A673 (cell line): ENCODE results near the gene OS9. TPM values are rescaled to one million over a fixed set of nuclear protein-coding genes. Genes with fewer than 3 reads are reported as not detected.
A peak's percentile ranks its signal among the peaks of the same experiment; 100 is the strongest.

ENCODE experiments used
- BruUV-seq: library from RNA; stranded (reverse); fragments of 400-500 nt; replicated peaks from 2 replicates; lab custom pipeline; 2021; lab: Mats Ljungman, UMichigan
- CTCF ChIA-PET: fragments of 300-600 bp; sonication (Branson Sonifier 250); formaldehyde crosslinking; loops from one replicate; lab custom pipeline; 2022; ENCODE audit warnings: antibody characterized with exemption; lab: Charles Lee
- POLR2A ChIA-PET: fragments of 300-600 bp; sonication (Branson Sonifier 250); formaldehyde crosslinking; loops from one replicate; lab custom pipeline; 2022; ENCODE audit warnings: antibody characterized with exemption; ENCODE audit not compliant: low non-redundant PET; lab: Charles Lee
- DNase-seq: peaks from one replicate; pipeline ENCODE4 v3.0.0-alpha.2; 2015; ENCODE audit warnings: low spot score
- H3K27ac ChIP-seq: fragments of 200-600 bp; sonication (generic); 2 replicates; pipeline ENCODE4 v1.5.1; 2016; ENCODE audit warnings: mixed run types, low read depth, mild to moderate bottlenecking, mixed read lengths, antibody characterized with exemption, low read length; ENCODE audit not compliant: poor library complexity, severe bottlenecking
- H3K27me3 ChIP-seq: fragments of 200-600 bp; sonication (generic); replicated peaks from 2 replicates; pipeline ENCODE4 v1.6.1; 2017; ENCODE audit warnings: mixed run types, low read depth, mild to moderate bottlenecking, mixed read lengths, antibody characterized with exemption, low read length; ENCODE audit not compliant: insufficient read depth, poor library complexity
- H3K36me3 ChIP-seq: fragments of 200-600 bp; sonication (generic); 2 replicates; pipeline ENCODE4 v1.6.1; 2016; ENCODE audit warnings: mixed run types, mild to moderate bottlenecking, mixed read lengths, antibody characterized with exemption, low read length; ENCODE audit not compliant: insufficient read depth, poor library complexity, severe bottlenecking
- H3K4me1 ChIP-seq: fragments of 200-600 bp; sonication (generic); 2 replicates; pipeline ENCODE4 v1.6.1; 2017; ENCODE audit warnings: mixed run types, mild to moderate bottlenecking, mixed read lengths, antibody characterized with exemption, low read length; ENCODE audit not compliant: insufficient read depth, poor library complexity, severe bottlenecking
- H3K4me3 ChIP-seq: fragments of 200-600 bp; sonication (generic); 2 replicates; pipeline ENCODE4 v1.5.1; 2016; ENCODE audit warnings: low read depth, mixed run types, mild to moderate bottlenecking, mixed read lengths, low read length; ENCODE audit not compliant: poor library complexity, severe bottlenecking
- H3K9me3 ChIP-seq: fragments of 200-600 bp; sonication (generic); 2 replicates; pipeline ENCODE4 v1.6.1; 2016; ENCODE audit warnings: mixed run types, low read depth, mild to moderate bottlenecking, mixed read lengths, antibody characterized with exemption, low read length; ENCODE audit not compliant: poor library complexity, severe bottlenecking
- EZH2 ChIP-seq: fragments of 200-600 bp; sonication (generic); IDR thresholded peaks from 2 replicates; pipeline ENCODE4 v1.6.1; 2017; ENCODE audit warnings: borderline replicate concordance, low read depth, mild to moderate bottlenecking, mixed read lengths, antibody characterized with exemption, low read length; ENCODE audit not compliant: poor library complexity, severe bottlenecking
- intact Hi-C: fragments of 100-400 bp; cut with micrococcal nuclease; formaldehyde crosslinking; loops from one replicate; pipeline ENCODE4 v1.10.0; 2022; ENCODE audit not compliant: unreplicated experiment
- total RNA-seq: library from RNA; stranded (reverse); gene quantifications from 2 replicates; pipeline ENCODE4 v1.2.3, GENCODE V29; 2021
- TF ChIP-seq, protein P1 (sequence below): fragments of 300-800, 200-600 bp; sonication (generic); conservative IDR thresholded peaks from 2 replicates; pipeline ENCODE4 v1.5.1; 2017; ENCODE audit warnings: low read depth, mild to moderate bottlenecking, antibody characterized with exemption, low read length, moderate library complexity, mixed read lengths

OS9 gene
- total RNA-seq, 1 experiment from 2014 or later, result 142 TPM

DNA sequence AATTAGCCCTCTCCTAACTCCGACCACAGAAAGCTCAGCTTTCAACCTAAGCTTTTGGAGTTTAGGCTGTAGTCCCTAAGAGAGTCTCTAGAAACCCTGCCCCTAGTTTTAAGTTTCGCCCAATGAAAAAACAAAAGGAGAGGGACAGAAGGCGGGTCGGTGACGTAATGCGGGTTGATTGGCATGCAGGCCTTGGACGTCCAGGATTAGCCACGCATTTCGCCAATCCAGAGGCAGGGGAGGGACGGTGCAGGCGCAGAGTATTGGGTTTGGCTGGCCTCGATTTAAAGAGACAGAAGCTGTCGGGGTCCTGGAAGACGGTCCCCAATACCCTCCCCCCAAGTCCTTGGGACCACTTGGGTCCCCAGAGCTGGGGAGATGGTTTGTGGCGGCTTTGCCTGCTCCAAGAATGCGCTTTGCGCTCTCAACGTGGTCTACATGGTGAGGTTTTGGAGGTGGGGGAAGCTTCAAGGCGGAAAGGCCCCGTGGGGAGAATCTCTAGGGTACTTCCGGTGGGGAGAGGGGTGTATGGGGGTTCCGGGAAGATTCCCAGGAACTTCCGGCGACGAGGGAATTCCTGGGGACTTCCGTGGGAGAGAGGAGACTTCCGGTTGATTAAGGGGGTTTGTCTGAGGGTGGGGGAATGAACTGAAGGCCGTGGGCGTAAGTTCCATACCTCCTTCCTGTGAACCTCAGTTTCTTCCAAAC is 51.0 kb downstream of the OS9 start, which contains the start of gene TSPAN31:
TSS of gene TSPAN31 (plus strand) at position 263 of the 708 bp plus-strand sequence. CDS start at position 379, 116 bp downstream.
- ChIA-PET CTCF (interaction anchor here (1.4 kb wide), 1 partner anchor 19 kb away, joined by 15 read pairs; no protein-coding TSS in a partner anchor), POLR2A (interaction anchor here (0.5 to 1.1 kb wide), 5 partner anchors 14 to 227 kb away, joined by 6 to 9 read pairs (median 6); partner anchors contain the start of gene ARHGEF25)
- BruUV-seq, result no TSS peak
- Histone ChIP-seq H3K27ac (peak within 1 kb of the TSS; percentile 97), H3K4me3 (peak within 1 kb of the TSS; percentile 60), H3K36me3 (peaks cover 33% of the 10 kb centered on the region), H3K4me1 (peaks cover 12% of the 10 kb centered on the region), H3K9me3 (no peaks in the 10 kb centered on the region), H3K27me3 (no peaks in the 10 kb centered on the region)
- TF ChIP-seq, protein P1, sequence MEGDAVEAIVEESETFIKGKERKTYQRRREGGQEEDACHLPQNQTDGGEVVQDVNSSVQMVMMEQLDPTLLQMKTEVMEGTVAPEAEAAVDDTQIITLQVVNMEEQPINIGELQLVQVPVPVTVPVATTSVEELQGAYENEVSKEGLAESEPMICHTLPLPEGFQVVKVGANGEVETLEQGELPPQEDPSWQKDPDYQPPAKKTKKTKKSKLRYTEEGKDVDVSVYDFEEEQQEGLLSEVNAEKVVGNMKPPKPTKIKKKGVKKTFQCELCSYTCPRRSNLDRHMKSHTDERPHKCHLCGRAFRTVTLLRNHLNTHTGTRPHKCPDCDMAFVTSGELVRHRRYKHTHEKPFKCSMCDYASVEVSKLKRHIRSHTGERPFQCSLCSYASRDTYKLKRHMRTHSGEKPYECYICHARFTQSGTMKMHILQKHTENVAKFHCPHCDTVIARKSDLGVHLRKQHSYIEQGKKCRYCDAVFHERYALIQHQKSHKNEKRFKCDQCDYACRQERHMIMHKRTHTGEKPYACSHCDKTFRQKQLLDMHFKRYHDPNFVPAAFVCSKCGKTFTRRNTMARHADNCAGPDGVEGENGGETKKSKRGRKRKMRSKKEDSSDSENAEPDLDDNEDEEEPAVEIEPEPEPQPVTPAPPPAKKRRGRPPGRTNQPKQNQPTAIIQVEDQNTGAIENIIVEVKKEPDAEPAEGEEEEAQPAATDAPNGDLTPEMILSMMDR, result no peak
- TF ChIP-seq EZH2, result no peak
- intact Hi-C loops, result loop anchor here (5.0 kb wide), 1 partner anchor 283 kb away; no protein-coding TSS in a partner anchor
- peak; percentile 99 for DNase-seq

DNA sequence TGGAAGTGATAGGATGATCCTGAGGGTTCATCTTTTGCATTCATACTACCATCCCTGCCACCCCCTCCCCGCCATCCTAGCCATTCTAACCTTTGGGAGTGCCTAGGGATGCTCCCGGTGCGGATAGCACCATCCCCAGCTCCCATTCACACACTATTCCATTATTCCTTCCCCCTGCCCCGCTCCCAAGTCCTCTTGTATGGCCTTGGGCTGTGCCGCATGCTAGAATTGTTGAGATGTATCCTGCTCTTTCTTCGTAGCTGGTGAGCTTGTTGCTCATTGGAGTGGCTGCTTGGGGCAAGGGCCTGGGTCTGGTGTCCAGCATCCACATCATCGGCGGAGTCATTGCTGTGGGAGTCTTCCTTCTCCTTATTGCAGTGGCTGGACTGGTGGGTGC is 51.6 kb downstream of the OS9 start:
- no peaks in the 10 kb centered on the region for H3K27me3 ChIP-seq
- H3K4me3 ChIP-seq, result peak overlapping the region; percentile 60
- intact Hi-C loops, result no loop called here
- H3K9me3 ChIP-seq, result no peaks in the 10 kb centered on the region
- ChIA-PET CTCF (interaction anchor here (1.4 kb wide), 1 partner anchor 19 kb away, joined by 15 read pairs; no protein-coding TSS in a partner anchor), POLR2A (interaction anchor here (0.5 to 1.1 kb wide), 2 partner anchors 152 to 228 kb away, joined by 6 read pairs; no protein-coding TSS in a partner anchor)
- H3K36me3 ChIP-seq, result peaks cover 37% of the 10 kb centered on the region
- BruUV-seq, result TSS peak; percentile 57
- peak overlapping the region; percentile 97 for H3K27ac ChIP-seq
- TF ChIP-seq, protein P1, result no peak
- TF ChIP-seq EZH2, result no peak
- no peak for DNase-seq
- peaks cover 7% of the 10 kb centered on the region for H3K4me1 ChIP-seq

DNA sequence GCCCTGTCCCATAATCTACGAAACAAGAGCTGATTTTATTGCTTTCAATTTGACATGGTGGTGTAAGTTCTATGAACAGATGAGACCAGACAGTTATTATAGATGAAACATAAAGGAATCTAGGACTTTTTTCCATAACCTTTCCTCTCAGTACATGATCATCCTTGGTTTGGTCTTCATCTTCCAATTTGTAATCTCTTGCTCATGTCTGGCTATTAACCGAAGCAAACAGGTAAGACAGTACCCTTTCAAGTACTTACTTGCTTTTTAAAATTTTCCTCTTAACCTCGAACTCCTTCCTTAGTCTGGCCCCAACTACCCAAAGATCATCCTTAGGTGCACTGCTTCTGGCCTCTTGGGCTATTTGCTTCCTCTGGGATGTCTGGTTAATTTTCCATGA is 52.1 kb downstream of the OS9 start:
- ChIA-PET POLR2A (no interaction called here), CTCF (no interaction called here)
- H3K27ac ChIP-seq, result peak overlapping the region; percentile 97
- H3K4me3 ChIP-seq, result peak overlapping the region; percentile 60
- peaks cover 43% of the 10 kb centered on the region for H3K36me3 ChIP-seq
- H3K9me3 ChIP-seq, result no peaks in the 10 kb centered on the region
- no peak for DNase-seq
- intact Hi-C loops, result no loop called here
- peaks cover 12% of the 10 kb centered on the region for H3K4me1 ChIP-seq
- H3K27me3 ChIP-seq, result no peaks in the 10 kb centered on the region
- TF ChIP-seq, protein P1, result no peak
- no peak for TF ChIP-seq EZH2
- BruUV-seq, result no TSS peak
